Skeletal muscle tissue (tissue), 4 donors: ENCODE measurements around the gene NR0B2. TPM values are rescaled to one million over a fixed set of nuclear protein-coding genes. Genes with fewer than 3 reads are reported as not detected.
A peak's percentile ranks its signal among the peaks of the same experiment; 100 is the strongest.
"Not testable (repeated sequence)": the region's sequence is repeated elsewhere in the genome, so short reads cannot be mapped to it uniquely, and the experiment has no call there.

ENCODE experiments used
- H3K27ac ChIP-seq: one replicate; pipeline ENCODE4 v1.7.0; 2013; ENCODE audit warnings: mild to moderate bottlenecking, low read depth, low read length, inconsistent platforms
- H3K27me3 ChIP-seq, 3 donors: one replicate each; pipeline ENCODE4 v1.7.0; 2013; ENCODE audit warnings: low read length in 3 of 3; ENCODE audit not compliant: control insufficient read depth in 3 of 3, insufficient read depth in 3 of 3
- H3K36me3 ChIP-seq, 3 donors: one replicate each; pipeline ENCODE4 v1.7.0; 2013; ENCODE audit warnings: low read length in 3 of 3; ENCODE audit not compliant: control insufficient read depth in 3 of 3, insufficient read depth in 3 of 3
- H3K4me1 ChIP-seq, 3 donors: one replicate each; pipeline ENCODE4 v1.7.0; 2013; ENCODE audit warnings: low read length in 3 of 3, mild to moderate bottlenecking in 3 of 3; ENCODE audit not compliant: control insufficient read depth in 3 of 3, insufficient read depth in 3 of 3
- H3K4me3 ChIP-seq, 3 donors: one replicate each; pipeline ENCODE4 v1.7.0; 2013; ENCODE audit warnings: low read length in 3 of 3
- H3K9ac ChIP-seq, 3 donors: one replicate each; pipeline ENCODE4 v1.7.0; 2013; ENCODE audit warnings: low read length in 3 of 3, mild to moderate bottlenecking in 3 of 3, moderate library complexity in 2 of 3, low read depth in 1 of 3
- H3K9me3 ChIP-seq, 3 donors: one replicate each; pipeline ENCODE4 v1.7.0; 2013; ENCODE audit warnings: low read length in 3 of 3; ENCODE audit not compliant: control insufficient read depth in 3 of 3
- total RNA-seq: library from RNA; depleted of rRNA; stranded (reverse); fragments of >200 nt; gene quantifications from one replicate; pipeline ENCODE4 v1.2.3, GENCODE V29; 2014
- donor health status: Osteomylitis.

The NR0B2 gene
- total RNA-seq, 1 donor from 2014 or later: not detected

DNA sequence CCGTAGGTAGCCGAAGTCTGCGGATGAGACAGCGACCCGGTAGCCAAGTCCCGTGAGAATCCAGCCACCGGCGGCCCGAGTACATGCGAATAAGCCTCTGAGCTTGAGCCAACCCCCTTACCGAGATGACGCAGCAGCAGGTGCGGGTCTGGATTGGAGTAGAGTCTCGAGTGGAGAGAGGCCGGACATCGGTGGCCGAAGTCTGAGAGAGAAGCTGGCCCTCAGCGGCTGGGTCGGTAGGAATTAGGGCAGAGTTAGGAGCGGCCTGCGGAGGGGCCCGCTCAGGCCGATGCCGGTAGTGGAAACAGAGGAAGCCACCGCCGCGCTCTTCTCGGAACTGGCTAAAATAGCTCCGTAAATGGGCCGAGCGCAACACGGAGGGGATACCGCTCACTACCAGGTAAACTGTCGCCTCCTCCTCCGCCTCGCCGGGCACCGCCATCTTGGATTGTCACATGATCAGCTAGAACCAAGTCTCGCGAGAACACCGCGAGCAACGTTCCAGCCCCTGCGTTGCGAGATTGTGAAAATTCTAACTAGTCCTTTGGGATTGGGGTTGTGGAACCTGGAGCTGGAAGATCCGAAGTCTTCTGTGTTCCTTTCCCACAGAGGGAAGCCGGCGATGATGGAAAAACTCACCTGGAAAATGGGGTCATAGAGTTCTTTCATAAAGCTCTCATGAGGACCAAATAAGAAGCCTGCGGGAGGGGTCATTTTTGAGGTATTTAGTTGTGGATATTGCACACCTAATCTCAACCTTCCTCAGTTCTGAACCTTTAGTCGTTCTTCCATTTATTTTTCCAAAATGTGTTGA, 13.6 kb downstream of the NR0B2 start, which contains the start of gene GPATCH3:
Gene GPATCH3 (minus strand): TSS at position 467 of the 814 bp plus-strand sequence. CDS start 25 bp downstream, at position 442.
- Histone ChIP-seq H3K27ac (peak within 1 kb of the TSS; percentile 78), H3K27me3 (no peaks in the 10 kb centered on the region), H3K9ac (peak within 1 kb of the TSS; percentile 96 to 97 (median 97)), H3K36me3 (peaks cover 9 to 14% (median 12%) of the 10 kb centered on the region in 3 donors), H3K4me1 (peaks cover 9 to 23% (median 13%) of the 10 kb centered on the region in 3 donors), H3K9me3 (no peaks in the 10 kb centered on the region), H3K4me3 (peak within 1 kb of the TSS; percentile 94 to 100 (median 97))

DNA sequence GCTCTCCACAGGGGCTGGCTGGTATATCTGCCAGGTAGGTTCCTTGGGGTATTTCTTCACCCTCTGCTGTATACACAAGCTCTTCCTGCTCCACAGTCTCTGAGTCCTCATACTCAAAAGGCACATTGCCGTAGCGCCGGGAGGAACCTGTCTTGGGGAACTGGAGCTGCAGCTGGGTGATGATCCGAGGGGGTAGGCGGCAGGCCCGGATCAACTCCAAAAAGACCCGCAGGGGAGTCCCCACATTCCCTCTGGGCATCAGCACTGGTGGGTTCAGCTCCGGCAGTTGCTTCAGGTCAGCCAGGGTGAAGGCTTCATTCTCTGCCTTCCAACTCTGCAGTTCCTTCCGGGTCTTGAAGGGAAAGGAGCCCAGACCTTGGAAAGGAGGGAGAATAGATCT, 16.4 kb downstream of the NR0B2 start:
- peaks cover 29 to 38% (median 35%) of the 10 kb centered on the region in 3 donors for H3K36me3 ChIP-seq
- no peak overlapping the region for H3K9ac ChIP-seq
- no peaks in the 10 kb centered on the region for H3K27me3 ChIP-seq
- H3K4me1 ChIP-seq: peaks cover 9 to 23% (median 13%) of the 10 kb centered on the region in 3 donors
- H3K27ac ChIP-seq: no peak overlapping the region
- H3K4me3 ChIP-seq: no peak overlapping the region
- H3K9me3 ChIP-seq: no peaks in the 10 kb centered on the region

DNA sequence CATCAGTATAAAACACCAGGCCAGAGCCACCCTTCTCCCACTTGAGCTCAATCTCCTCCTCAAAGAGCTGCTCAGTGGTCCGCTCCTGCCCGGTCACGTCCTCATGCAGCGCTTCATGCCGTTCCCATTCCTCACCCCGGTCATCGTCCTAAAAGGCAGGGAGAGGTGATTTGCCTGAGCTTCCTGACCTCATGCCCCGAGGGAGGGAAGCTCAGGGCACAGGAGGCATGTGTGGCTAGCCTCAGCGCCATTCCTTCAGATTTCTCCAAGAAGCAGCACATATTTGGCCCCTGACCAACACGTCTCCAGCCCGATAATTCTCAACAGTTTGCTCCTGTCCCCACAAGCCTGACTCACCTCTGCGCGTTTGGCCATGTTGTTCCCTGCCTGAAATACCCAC, 19.5 kb downstream of the NR0B2 start:
- Histone ChIP-seq H3K4me3 (no peak overlapping the region), H3K27ac (no peak overlapping the region), H3K27me3 (no peaks in the 10 kb centered on the region), H3K9ac (no peak overlapping the region), H3K4me1 (peaks cover 15 to 18% (median 17%) of the 10 kb centered on the region in 3 donors), H3K36me3 (peaks cover 35 to 42% (median 39%) of the 10 kb centered on the region in 3 donors), H3K9me3 (no peaks in the 10 kb centered on the region)

DNA sequence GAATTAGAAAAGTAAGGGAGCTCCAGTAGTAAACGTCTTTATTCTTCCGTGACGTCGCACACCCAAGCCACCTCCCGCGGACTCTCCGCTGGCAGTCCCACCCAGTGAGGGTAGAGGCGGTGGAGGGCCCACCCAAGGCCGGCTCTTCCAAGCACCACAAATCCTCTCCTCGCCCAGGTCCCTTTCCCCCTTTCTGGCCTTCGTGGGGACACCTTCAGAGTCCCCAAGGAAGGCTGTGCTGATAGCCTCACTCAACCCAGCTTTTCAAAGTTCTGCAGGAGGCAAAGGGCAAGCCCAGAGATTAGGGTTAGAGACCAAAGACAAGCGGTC, 23.3 kb downstream of the NR0B2 start:
- Histone ChIP-seq H3K4me3 (peak overlapping the region; percentile 85 to 96 (median 91)), H3K9ac (peak overlapping the region; percentile 95 to 98 (median 97)), H3K4me1 (peaks cover 15 to 18% (median 16%) of the 10 kb centered on the region in 3 donors), H3K9me3 (no peaks in the 10 kb centered on the region), H3K27ac (peak overlapping the region; percentile 89), H3K27me3 (no peaks in the 10 kb centered on the region), H3K36me3 (peaks cover 43 to 59% (median 52%) of the 10 kb centered on the region in 3 donors)

DNA sequence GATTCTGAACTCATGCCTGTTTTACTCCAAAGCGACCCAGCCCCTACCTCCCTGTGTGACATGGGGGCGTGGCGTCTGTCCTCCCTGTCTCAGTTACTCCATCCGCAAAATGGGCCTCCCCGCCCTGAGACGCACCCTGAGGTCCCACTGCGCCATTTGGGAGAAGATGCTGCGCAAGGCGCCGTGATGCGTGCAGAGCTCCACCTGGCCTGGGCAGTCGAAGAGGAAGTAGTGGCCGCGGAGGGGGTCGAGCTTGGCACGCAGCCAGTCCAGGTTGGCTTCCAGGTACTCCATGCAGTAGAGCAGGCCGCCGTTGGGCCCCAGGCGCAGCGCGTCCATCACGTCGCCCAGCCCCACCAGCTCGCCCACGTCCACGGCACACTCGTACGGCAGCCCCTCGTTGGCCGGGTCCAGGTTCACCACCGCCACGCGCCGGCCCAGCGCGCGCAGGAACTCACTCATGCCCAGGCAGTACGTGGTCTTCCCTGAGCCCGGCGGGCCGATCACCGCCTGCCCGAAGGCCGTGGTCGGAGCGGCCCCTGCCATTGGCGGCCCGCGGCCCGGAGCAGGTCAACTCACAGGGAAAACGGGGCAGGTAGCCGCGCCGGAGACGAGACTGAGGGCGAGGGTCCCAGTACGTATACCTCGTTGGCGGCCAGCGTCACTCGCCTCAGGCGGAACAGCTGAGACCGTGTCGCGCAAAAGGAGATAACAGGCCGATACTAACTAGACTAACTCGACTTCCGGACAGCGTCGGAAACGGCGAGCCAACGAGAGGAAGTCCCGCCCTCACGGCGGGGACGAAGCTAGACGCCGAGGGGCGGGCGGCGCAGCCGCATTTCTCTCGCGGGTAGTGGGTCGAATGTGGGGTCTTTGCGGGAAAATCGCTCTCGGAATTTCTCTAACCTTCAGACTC, 24.0 kb downstream of the NR0B2 start, which contains the start of gene GPN2:
Gene GPN2 (minus strand): TSS at position 733 of the 916 bp plus-strand sequence. CDS start 187 bp downstream, at position 546.
- H3K9ac ChIP-seq: peak within 1 kb of the TSS; percentile 95 to 98 (median 97)
- H3K27me3 ChIP-seq: no peaks in the 10 kb centered on the region
- H3K9me3 ChIP-seq: no peaks in the 10 kb centered on the region
- peak within 1 kb of the TSS; percentile 85 to 96 (median 91) for H3K4me3 ChIP-seq
- peak within 1 kb of the TSS; percentile 89 for H3K27ac ChIP-seq
- H3K4me1 ChIP-seq: peaks cover 15 to 18% (median 16%) of the 10 kb centered on the region in 3 donors
- H3K36me3 ChIP-seq: peaks cover 44 to 61% (median 53%) of the 10 kb centered on the region in 3 donors

DNA sequence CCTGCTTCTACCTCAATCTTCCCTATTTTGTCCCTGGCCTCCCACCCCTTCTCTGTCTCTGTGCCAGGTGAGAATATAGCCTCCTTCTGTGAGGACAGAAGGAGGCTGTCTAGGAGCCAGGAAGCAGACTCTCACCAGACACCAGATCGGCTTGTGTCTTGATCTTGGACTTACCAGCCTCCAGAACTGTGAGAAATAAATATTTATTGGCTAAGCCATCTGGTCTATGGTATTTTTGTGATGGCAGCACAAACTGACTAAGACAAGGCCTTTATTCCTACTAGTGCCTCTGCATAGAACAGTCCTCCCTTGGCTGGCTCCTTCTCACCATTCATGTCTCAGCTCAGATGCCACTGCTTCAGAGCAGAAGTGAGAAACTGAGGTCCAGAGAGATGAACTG, 25.5 kb downstream of the NR0B2 start:
- peaks cover 15 to 18% (median 16%) of the 10 kb centered on the region in 3 donors for H3K4me1 ChIP-seq
- peak overlapping the region in 1 of 3 donors; percentile 13 for H3K9ac ChIP-seq
- H3K27me3 ChIP-seq: no peaks in the 10 kb centered on the region
- H3K9me3 ChIP-seq: no peaks in the 10 kb centered on the region
- H3K4me3 ChIP-seq: no peak overlapping the region
- no peak overlapping the region for H3K27ac ChIP-seq
- peaks cover 50 to 62% (median 53%) of the 10 kb centered on the region in 3 donors for H3K36me3 ChIP-seq

DNA sequence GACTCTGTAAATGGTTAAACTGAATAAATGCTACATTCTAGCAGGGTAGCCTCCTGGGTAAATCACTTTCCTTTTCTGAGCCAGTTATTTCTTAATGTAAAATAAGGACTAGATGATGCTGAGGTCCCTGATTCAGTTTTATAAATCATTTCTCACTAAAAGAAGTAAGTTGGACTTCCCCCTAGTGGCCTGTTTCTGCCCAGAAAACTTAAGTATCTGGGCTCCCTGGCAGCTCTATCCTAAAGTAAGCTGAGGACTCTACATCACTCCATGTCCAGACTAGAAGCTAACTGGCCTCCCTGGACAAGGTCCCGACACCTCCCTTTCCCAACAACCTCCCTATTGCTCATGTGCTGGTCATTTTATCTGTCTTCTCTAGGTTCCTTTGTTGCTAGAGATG, 26.6 kb downstream of the NR0B2 start:
- H3K9me3 ChIP-seq: no peaks in the 10 kb centered on the region
- H3K36me3 ChIP-seq: peaks cover 52 to 62% (median 53%) of the 10 kb centered on the region in 3 donors
- no peak overlapping the region for H3K4me3 ChIP-seq
- H3K27ac ChIP-seq: no peak overlapping the region
- no peaks in the 10 kb centered on the region for H3K27me3 ChIP-seq
- H3K4me1 ChIP-seq: peaks cover 15 to 18% (median 16%) of the 10 kb centered on the region in 3 donors
- H3K9ac ChIP-seq: no peak overlapping the region

DNA sequence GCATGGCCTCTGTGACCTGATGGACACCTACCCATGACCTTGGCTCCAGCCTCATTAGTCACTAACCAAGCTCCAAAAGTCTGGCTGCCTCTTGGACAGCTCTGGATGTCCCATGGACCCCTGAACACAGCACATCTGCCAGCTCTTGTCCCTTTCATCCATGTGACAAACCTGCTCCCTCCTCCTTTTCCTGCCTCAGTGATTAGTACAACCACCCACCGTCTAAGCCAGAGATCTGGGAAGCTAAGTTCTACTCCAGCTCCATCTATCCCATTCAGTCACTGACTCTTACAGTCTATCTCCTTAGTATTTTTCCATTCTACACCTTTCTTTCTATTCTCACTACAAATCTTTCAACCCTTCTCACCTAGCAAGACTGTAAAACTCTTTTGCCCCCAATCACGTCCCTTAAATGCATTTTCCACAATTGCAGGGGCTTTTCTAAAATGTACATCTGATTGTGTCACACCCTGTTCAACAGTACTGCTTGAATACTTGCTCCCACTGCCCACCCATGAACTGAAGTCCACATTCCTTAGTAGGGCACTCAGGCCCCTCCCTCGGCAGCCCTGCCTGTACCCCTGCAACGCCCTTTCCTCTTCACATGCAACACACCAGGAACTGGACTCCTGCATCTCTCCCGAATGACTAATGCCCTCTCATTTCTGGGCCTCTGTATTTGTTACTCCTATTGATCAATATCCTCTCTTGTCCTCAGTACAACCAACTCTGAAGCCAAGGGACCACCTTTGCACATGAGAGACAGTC, 30.9 kb downstream of the NR0B2 start:
- Histone ChIP-seq H3K9me3 (no peaks in the 10 kb centered on the region), H3K36me3 (peaks cover 57 to 74% (median 65%) of the 10 kb centered on the region in 3 donors), H3K4me3 (no peak overlapping the region), H3K4me1 (no peaks in the 10 kb centered on the region), H3K27ac (no peak overlapping the region), H3K27me3 (no peaks in the 10 kb centered on the region), H3K9ac (no peak overlapping the region)

DNA sequence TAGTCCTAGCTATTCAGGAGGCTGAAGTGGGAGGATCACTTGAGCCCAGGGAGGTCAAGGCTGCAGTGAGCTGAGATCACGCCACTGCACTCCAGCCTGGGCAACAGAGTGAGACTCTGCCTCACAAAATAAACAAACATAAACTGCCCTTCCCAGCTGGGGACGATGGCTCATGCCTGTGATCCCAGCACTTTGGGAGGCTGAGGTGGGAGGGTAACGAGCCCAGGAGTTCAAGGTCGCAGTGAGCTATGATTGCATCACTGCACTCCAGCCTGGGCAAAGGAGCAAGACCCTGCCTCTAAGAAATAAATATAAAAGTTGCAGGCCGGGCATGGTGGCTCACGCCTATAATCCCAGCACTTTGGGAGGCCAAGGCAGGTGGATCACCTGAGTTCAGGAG, 32.2 kb downstream of the NR0B2 start:
- not testable (repeated sequence) for H3K4me3 ChIP-seq, H3K27ac ChIP-seq, H3K9me3 ChIP-seq, H3K4me1 ChIP-seq, H3K27me3 ChIP-seq, H3K9ac ChIP-seq
- H3K36me3 ChIP-seq: peaks cover 55 to 75% (median 65%) of the 10 kb centered on the region in 3 donors
